ENCODE measurements around the gene EXT2. TPM values are rescaled to one million over a fixed set of nuclear protein-coding genes. Genes with fewer than 3 reads are reported as not detected.

EXT2 gene
- total and polyA plus RNA-seq, 2 donors, result 19.3 to 20.2 TPM

GRCh38 chr11:44270403-44271273 lies 175.2 kb downstream of the EXT2 start:
- H3K4me1 ChIP-seq (ENCODE audit: control insufficient read depth in 2 of 2, insufficient read depth in 2 of 2, low read length in 2 of 2), result no peaks in the 10 kb centered on the region
- no peak for DNase-seq (ENCODE audit: low read depth in 6 of 9, low spot score in 9 of 9)
- 96% methylated on average over 20 of the region's 20 CpGs for WGBS
- no peak overlapping the region for H3K27ac ChIP-seq (ENCODE audit: low read depth in 1 of 2, low read length in 1 of 2)
- H3K9me3 ChIP-seq (ENCODE audit: control insufficient read depth in 2 of 2, insufficient read depth in 1 of 2, low read length in 1 of 2), result no peaks in the 10 kb centered on the region
- no peaks in the 10 kb centered on the region for H3K36me3 ChIP-seq (ENCODE audit: control insufficient read depth in 2 of 2, insufficient read depth in 2 of 2, low read length in 1 of 2)
- no peak overlapping the region for H3K4me3 ChIP-seq (ENCODE audit: low read length in 2 of 2)
- no peaks in the 10 kb centered on the region for H3K27me3 ChIP-seq (ENCODE audit: control insufficient read depth in 2 of 2, insufficient read depth in 1 of 2, low read length in 1 of 2)

DNA sequence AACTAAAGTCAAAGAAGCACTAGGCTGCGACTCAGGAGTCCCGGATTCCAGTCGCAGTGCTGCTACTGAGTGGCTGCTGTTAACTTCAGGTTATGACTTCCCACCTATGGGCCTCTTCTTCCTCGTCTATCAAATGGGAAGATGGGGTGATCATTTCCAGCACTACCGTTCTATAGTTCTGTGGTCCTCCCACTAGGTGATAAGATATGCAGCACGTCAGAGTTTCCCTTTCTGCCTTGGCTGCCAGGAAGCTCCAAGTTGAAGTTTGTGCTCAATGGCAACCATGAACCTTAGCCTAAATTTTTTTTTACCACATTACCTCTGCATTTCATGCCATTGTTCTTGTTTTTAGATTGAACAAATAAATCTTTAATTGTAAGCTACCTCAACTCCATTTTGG lies 175.8 kb downstream of the EXT2 start:
- WGBS, result 96% methylated on average over 6 of the region's 6 CpGs
- Histone ChIP-seq H3K4me3 (ENCODE audit: low read length in 2 of 2) (no peak overlapping the region), H3K4me1 (ENCODE audit: control insufficient read depth in 2 of 2, insufficient read depth in 2 of 2, low read length in 2 of 2) (no peaks in the 10 kb centered on the region), H3K36me3 (ENCODE audit: control insufficient read depth in 2 of 2, insufficient read depth in 2 of 2, low read length in 1 of 2) (no peaks in the 10 kb centered on the region), H3K27ac (ENCODE audit: low read depth in 1 of 2, low read length in 1 of 2) (no peak overlapping the region), H3K27me3 (ENCODE audit: control insufficient read depth in 2 of 2, insufficient read depth in 1 of 2, low read length in 1 of 2) (no peaks in the 10 kb centered on the region), H3K9me3 (ENCODE audit: control insufficient read depth in 2 of 2, insufficient read depth in 1 of 2, low read length in 1 of 2) (no peaks in the 10 kb centered on the region)
- no peak for DNase-seq (ENCODE audit: low read depth in 6 of 9, low spot score in 9 of 9)

- H3K9me3 ChIP-seq (ENCODE audit: control insufficient read depth in 2 of 2, insufficient read depth in 1 of 2, low read length in 1 of 2), result no peaks in the 10 kb centered on the region
- no peak for DNase-seq (ENCODE audit: low read depth in 6 of 9, low spot score in 9 of 9)
- H3K4me3 ChIP-seq (ENCODE audit: low read length in 2 of 2), result no peak overlapping the region
- H3K27me3 ChIP-seq (ENCODE audit: control insufficient read depth in 2 of 2, insufficient read depth in 1 of 2, low read length in 1 of 2), result no peaks in the 10 kb centered on the region
- H3K27ac ChIP-seq (ENCODE audit: low read depth in 1 of 2, low read length in 1 of 2), result no peak overlapping the region
- H3K36me3 ChIP-seq (ENCODE audit: control insufficient read depth in 2 of 2, insufficient read depth in 2 of 2, low read length in 1 of 2), result no peaks in the 10 kb centered on the region
- 98% methylated on average over 1 of the region's 1 CpG for WGBS
- no peaks in the 10 kb centered on the region for H3K4me1 ChIP-seq (ENCODE audit: control insufficient read depth in 2 of 2, insufficient read depth in 2 of 2, low read length in 2 of 2)
Measured at GRCh38 chr11:44274404-44274803, 178.9 kb downstream of the EXT2 start.

DNA sequence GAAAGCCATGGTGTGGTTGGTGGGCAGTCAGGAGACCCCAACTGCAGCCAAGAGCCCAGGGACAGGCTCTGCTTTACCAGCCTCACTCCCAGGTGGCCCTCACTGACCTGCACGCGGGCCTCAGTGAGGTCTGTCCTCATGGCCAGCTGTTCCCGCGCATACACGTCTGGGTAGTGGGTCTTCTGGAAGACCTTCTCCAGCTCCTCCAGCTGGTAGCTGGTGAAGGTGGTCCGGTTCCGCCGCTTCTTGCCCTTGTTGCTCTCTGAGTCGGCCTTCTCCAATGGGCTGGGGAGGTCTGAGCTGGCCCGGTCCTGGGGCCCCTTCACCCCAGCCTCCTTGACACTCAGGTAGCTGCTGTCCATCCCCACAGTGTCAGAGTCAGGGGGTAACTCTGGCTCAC lies 179.8 kb downstream of the EXT2 start:
- no peak for DNase-seq (ENCODE audit: low read depth in 6 of 9, low spot score in 9 of 9)
- H3K4me3 ChIP-seq (ENCODE audit: low read length in 2 of 2), result no peak overlapping the region
- no peaks in the 10 kb centered on the region for H3K36me3 ChIP-seq (ENCODE audit: control insufficient read depth in 2 of 2, insufficient read depth in 2 of 2, low read length in 1 of 2)
- no peaks in the 10 kb centered on the region for H3K27me3 ChIP-seq (ENCODE audit: control insufficient read depth in 2 of 2, insufficient read depth in 1 of 2, low read length in 1 of 2)
- H3K27ac ChIP-seq (ENCODE audit: low read depth in 1 of 2, low read length in 1 of 2), result no peak overlapping the region
- H3K4me1 ChIP-seq (ENCODE audit: control insufficient read depth in 2 of 2, insufficient read depth in 2 of 2, low read length in 2 of 2), result no peaks in the 10 kb centered on the region
- whole genome bisulfite sequencing, result 97% methylated on average over 10 of the region's 10 CpGs
- H3K9me3 ChIP-seq (ENCODE audit: control insufficient read depth in 2 of 2, insufficient read depth in 1 of 2, low read length in 1 of 2), result no peaks in the 10 kb centered on the region

DNA sequence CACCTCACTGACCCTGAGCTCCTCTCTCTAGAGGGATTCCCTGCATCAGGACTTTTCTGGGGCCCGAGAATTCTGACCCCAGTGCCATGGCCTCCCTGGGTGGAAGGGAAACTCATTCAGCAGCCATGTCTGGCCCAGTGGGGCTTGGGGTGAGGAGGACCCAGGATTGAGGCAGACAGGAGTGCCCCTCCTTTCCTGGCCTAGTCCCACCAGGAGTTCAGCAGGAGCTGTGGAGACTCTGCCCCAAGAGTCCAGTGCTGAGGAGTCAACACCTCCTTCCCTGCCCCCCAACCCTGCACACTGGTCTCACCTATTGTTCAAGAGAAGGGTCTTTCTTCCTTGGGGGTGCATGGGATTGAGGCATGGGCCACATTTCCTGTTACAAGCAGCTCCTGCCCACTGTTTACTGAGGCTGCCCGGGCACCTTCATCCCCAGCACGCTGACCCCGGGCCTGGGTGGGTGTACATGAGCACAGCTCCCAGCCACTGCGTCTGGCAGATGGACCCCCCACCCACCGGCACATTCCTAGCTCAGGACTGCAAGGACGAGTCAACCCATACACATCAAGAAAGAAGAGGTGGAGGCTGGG lies 180.6 kb downstream of the EXT2 start:
- no peak for DNase-seq (ENCODE audit: low read depth in 6 of 9, low spot score in 9 of 9)
- H3K4me3 ChIP-seq (ENCODE audit: low read length in 2 of 2), result no peak overlapping the region
- no peaks in the 10 kb centered on the region for H3K27me3 ChIP-seq (ENCODE audit: control insufficient read depth in 2 of 2, insufficient read depth in 1 of 2, low read length in 1 of 2)
- H3K9me3 ChIP-seq (ENCODE audit: control insufficient read depth in 2 of 2, insufficient read depth in 1 of 2, low read length in 1 of 2), result no peaks in the 10 kb centered on the region
- no peak overlapping the region for H3K27ac ChIP-seq (ENCODE audit: low read depth in 1 of 2, low read length in 1 of 2)
- H3K36me3 ChIP-seq (ENCODE audit: control insufficient read depth in 2 of 2, insufficient read depth in 2 of 2, low read length in 1 of 2), result no peaks in the 10 kb centered on the region
- H3K4me1 ChIP-seq (ENCODE audit: control insufficient read depth in 2 of 2, insufficient read depth in 2 of 2, low read length in 2 of 2), result no peaks in the 10 kb centered on the region
- 88% methylated on average over 7 of the region's 7 CpGs for WGBS

DNA sequence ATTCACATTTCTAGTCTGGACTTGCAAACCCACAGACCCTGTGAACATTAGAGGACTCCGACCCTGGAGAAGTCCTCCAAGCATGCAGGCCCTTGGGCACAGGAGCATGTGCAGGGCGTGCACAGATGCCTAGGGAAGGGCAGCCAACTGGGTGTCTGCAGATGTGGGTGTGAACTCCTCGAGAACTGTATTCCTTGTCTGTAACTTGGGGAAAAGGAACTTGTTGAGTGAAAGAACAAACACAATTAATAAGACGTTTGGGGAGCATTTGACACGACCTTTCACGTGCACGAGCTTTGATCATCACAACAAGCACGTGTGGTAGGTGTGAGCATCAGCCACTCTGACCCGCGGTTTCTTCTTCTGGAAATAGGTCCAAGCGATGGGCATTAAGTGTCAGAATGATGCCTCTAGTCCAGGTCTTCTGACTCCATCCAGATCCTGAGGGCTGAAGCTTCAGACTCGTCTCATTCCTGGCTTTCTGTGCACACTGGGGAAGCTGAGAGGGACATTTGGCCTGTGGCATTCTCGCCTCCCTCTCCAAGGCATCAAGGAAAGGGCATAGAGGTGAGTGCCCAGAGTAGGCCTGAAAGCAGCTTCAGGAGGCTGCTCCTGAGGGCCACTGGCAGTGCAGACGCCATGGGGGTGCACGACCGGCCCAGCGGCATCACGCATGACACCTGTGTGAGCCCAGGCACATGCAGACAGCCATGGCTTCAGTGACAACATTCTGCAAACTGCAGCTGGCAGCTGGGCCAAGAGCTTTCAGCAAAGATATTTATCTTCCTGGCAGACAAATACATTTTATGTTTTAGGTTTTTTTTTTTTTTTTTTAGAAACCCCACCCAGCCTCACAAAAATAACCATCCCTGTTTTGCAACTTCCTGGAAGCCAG lies 182.0 kb downstream of the EXT2 start:
- no peak for DNase-seq (ENCODE audit: low read depth in 6 of 9, low spot score in 9 of 9)
- H3K9me3 ChIP-seq (ENCODE audit: control insufficient read depth in 2 of 2, insufficient read depth in 1 of 2, low read length in 1 of 2), result no peaks in the 10 kb centered on the region
- 86% methylated on average over 18 of the region's 18 CpGs for WGBS

GRCh38 chr11:44279483-44279882 lies 184.0 kb downstream of the EXT2 start:
- no peaks in the 10 kb centered on the region for H3K9me3 ChIP-seq (ENCODE audit: control insufficient read depth in 2 of 2, insufficient read depth in 1 of 2, low read length in 1 of 2)
- no peak overlapping the region for H3K27ac ChIP-seq (ENCODE audit: low read depth in 1 of 2, low read length in 1 of 2)
- WGBS, result 90% methylated on average over 6 of the region's 6 CpGs
- no peaks in the 10 kb centered on the region for H3K27me3 ChIP-seq (ENCODE audit: control insufficient read depth in 2 of 2, insufficient read depth in 1 of 2, low read length in 1 of 2)
- no peak for DNase-seq (ENCODE audit: low read depth in 6 of 9, low spot score in 9 of 9)
- no peaks in the 10 kb centered on the region for H3K4me1 ChIP-seq (ENCODE audit: control insufficient read depth in 2 of 2, insufficient read depth in 2 of 2, low read length in 2 of 2)
- H3K36me3 ChIP-seq (ENCODE audit: control insufficient read depth in 2 of 2, insufficient read depth in 2 of 2, low read length in 1 of 2), result no peaks in the 10 kb centered on the region
- H3K4me3 ChIP-seq (ENCODE audit: low read length in 2 of 2), result no peak overlapping the region

More for the DNA sequence above, 182.0 kb downstream of the EXT2 start:
- Histone ChIP-seq H3K4me1 (ENCODE audit: control insufficient read depth in 2 of 2, insufficient read depth in 2 of 2, low read length in 2 of 2) (no peaks in the 10 kb centered on the region), H3K4me3 (ENCODE audit: low read length in 2 of 2) (no peak overlapping the region), H3K27me3 (ENCODE audit: control insufficient read depth in 2 of 2, insufficient read depth in 1 of 2, low read length in 1 of 2) (no peaks in the 10 kb centered on the region), H3K36me3 (ENCODE audit: control insufficient read depth in 2 of 2, insufficient read depth in 2 of 2, low read length in 1 of 2) (no peaks in the 10 kb centered on the region), H3K27ac (ENCODE audit: low read depth in 1 of 2, low read length in 1 of 2) (no peak overlapping the region)

DNA sequence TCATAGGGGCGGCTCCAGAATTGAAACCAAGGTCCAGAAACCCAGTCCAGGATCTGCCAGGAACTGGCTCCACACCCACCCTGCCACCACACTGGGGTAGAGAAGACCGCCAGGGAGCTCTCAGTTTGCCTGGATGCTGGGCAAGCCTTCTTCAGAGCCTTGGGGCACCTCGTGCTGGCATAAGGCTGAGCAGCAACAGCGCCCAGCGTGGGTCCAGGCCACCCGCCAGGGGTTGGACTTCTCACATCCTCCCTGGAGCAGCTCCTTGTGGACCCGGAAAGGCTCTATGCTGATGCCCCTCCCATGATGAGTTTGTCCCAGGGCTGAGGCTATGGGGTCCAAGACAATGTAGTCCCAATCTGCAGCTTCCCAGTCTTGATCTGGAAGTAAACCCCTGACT lies 184.8 kb downstream of the EXT2 start:
- Histone ChIP-seq H3K4me1 (ENCODE audit: control insufficient read depth in 2 of 2, insufficient read depth in 2 of 2, low read length in 2 of 2) (no peaks in the 10 kb centered on the region), H3K27ac (ENCODE audit: low read depth in 1 of 2, low read length in 1 of 2) (no peak overlapping the region), H3K36me3 (ENCODE audit: control insufficient read depth in 2 of 2, insufficient read depth in 2 of 2, low read length in 1 of 2) (no peaks in the 10 kb centered on the region), H3K4me3 (ENCODE audit: low read length in 2 of 2) (no peak overlapping the region), H3K27me3 (ENCODE audit: control insufficient read depth in 2 of 2, insufficient read depth in 1 of 2, low read length in 1 of 2) (no peaks in the 10 kb centered on the region), H3K9me3 (ENCODE audit: control insufficient read depth in 2 of 2, insufficient read depth in 1 of 2, low read length in 1 of 2) (no peaks in the 10 kb centered on the region)
- WGBS, result 94% methylated on average over 7 of the region's 7 CpGs
- no peak for DNase-seq (ENCODE audit: low read depth in 6 of 9, low spot score in 9 of 9)

- 96% methylated on average over 9 of the region's 9 CpGs for WGBS
- no peak for DNase-seq (ENCODE audit: low read depth in 6 of 9, low spot score in 9 of 9)
- no peaks in the 10 kb centered on the region for H3K4me1 ChIP-seq (ENCODE audit: control insufficient read depth in 2 of 2, insufficient read depth in 2 of 2, low read length in 2 of 2)
- H3K4me3 ChIP-seq (ENCODE audit: low read length in 2 of 2), result no peak overlapping the region
- H3K36me3 ChIP-seq (ENCODE audit: control insufficient read depth in 2 of 2, insufficient read depth in 2 of 2, low read length in 1 of 2), result no peaks in the 10 kb centered on the region
- no peaks in the 10 kb centered on the region for H3K9me3 ChIP-seq (ENCODE audit: control insufficient read depth in 2 of 2, insufficient read depth in 1 of 2, low read length in 1 of 2)
- no peaks in the 10 kb centered on the region for H3K27me3 ChIP-seq (ENCODE audit: control insufficient read depth in 2 of 2, insufficient read depth in 1 of 2, low read length in 1 of 2)
- H3K27ac ChIP-seq (ENCODE audit: low read depth in 1 of 2, low read length in 1 of 2), result no peak overlapping the region
Measured at GRCh38 chr11:44281151-44281550, 185.7 kb downstream of the EXT2 start.

All from thymus (tissue), 11 donors.